ENCODE data around the gene PFKFB3.
"Not testable (repeated sequence)": the region's sequence is repeated elsewhere in the genome, so short reads cannot be mapped to it uniquely, and the experiment has no call there.

PFKFB3 gene

DNA sequence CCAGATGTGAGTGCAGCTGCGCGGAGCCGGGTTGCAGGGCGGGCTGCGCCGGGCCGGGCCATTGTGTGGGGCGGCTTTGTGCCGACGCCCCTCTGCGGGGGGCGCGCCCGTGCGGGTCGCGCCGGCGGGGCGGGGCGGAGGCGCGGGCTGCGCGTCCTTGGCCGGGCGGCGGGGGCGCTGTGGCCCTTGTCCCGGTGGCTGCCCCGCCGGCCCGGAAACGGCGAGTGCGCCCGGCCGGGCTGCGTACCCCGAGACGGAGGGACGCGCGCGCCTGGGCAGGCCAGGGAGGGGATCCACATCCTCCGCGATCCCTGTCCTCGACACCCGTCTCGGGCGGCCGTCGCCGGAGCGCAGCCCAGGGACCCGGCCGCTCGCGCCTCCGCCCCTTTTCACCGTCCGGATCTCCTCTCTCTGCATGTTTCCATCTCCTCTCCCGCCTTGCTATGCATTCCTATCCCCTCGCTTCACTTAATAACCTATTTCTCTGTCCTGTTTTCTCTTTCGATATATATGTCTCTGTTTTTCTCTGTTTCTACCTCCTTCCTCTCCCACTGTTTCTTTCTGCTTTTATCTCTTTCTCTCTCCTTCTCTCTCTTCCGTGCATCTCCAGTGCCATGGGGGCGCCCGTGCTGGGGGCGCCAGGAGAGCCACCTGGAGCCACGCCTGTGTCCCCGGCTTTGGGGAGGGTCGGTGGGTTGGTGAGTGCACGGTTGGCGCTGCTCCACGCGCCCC, 765 bp downstream of the PFKFB3 start:
- DNase-seq, result peak; percentile 65

GRCh38 chr10:6204063-6204340, 1.3 kb downstream of the PFKFB3 start:
- no peak for DNase-seq

- peak; percentile 60 for DNase-seq
Measured at GRCh38 chr10:6204341-6205191, 1.8 kb downstream of the PFKFB3 start.

DNA sequence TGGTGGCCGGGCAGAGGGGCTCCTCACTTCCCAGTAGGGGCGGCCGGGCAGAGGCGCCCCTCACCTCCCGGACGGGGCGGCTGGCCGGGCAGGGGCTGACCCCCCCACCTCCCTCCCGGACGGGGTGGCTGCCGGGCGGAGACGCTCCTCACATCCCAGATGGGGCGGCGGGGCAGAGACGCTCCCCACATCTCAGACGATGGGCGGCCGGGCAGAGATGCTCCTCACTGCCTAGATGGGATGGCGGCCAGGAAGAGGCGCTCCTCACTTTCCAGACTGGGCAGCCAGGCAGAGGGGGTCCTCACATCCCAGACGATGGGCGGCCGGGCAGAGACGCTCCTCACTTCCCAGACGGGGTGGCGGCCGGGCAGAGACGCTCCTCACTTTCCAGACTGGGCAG, 3.8 kb downstream of the PFKFB3 start:
- not testable (repeated sequence) for DNase-seq

DNA sequence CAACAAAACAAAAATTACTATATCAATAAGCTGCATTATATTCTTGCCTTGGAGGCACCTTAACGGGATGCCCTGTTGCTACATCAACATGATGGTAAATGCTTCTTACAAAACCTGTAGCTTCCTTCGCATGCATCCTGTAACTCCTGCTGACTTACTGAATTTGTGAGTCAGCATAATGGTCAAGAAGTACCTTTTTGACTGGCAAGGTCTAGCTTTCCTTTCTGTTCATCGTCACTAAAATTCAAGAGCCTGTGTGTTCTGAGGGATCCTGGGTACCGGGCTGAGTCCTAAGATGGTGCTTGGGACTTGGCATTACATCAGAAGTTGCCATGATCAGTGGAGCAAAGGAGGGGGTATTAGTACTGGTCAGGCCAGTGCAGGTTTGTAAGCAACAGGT, 4.9 kb downstream of the PFKFB3 start:
- no peak for DNase-seq

GRCh38 chr10:6208799-6209235, 6.1 kb downstream of the PFKFB3 start:
- DNase-seq, result no peak

DNA sequence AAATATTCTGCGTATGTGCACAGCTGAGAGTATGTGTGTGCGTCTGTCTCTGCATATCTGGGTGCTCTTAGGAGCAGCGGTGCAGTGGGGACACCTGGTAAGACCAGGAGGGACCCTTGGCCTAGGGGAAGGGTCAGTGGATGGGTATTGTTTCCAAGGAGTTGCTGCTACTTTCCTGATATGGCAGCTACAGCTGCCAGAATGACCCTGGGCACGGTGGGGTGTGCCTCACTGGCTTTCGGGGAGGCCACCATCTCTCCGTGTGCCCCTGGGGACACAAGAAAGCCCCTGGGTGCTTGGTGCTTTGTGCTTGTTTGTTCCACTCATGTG, 8.6 kb downstream of the PFKFB3 start:
- DNase-seq, result no peak

DNA sequence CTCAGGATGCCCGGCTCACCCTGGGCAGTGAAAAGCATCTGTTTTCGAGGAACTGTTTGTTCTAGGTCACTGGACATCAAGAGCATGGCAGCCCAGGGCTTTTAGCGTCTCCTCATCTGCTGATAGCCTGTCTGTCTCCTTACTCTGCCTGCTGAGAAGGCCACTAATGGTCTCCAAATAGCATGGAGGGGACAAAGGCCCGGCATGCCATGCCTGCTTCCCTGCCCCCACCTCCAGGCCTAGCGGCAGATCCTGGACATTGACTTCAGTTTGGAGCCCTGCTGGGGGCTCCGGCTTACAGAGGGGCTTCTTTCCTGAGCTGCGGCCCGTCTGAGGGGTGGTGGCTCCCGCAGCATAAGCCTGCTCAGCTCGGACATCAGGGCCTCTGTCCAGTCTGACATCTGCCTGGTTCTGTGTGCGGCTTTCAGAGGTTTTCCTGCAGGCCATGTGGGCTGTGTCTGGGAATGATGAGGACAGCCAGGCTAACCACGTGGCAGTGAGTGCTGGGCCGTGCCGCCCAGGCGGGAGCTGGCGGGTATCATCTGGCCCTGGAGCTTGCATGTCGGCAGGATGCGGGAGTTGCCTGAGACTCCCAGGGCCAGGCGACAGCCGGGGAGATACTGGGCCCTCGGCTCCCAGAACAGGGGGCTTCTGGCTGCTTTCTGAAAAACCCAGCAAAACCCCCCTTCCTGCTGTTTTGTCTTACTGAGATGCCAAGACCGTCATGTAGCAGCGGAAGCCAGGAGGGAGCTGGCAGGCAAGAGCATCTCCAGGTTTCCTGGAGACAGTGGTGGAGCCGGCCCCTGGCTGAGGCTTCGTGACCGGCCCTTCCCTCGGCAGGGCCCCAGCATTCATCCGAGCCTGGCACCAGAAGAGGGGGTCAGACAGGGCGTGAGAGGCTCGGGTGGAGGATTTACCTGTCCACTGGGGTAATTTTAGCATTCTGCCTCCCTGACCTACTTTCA, 9.2 kb downstream of the PFKFB3 start:
- peak; percentile 86 for DNase-seq

GRCh38 chr10:6212806-6213205, 10.1 kb downstream of the PFKFB3 start:
- peak; percentile 18 for DNase-seq

GRCh38 chr10:6213257-6213905, 10.6 kb downstream of the PFKFB3 start:
- DNase-seq, result no peak

GRCh38 chr10:6213908-6214307, 11.2 kb downstream of the PFKFB3 start:
- no peak for DNase-seq

DNA sequence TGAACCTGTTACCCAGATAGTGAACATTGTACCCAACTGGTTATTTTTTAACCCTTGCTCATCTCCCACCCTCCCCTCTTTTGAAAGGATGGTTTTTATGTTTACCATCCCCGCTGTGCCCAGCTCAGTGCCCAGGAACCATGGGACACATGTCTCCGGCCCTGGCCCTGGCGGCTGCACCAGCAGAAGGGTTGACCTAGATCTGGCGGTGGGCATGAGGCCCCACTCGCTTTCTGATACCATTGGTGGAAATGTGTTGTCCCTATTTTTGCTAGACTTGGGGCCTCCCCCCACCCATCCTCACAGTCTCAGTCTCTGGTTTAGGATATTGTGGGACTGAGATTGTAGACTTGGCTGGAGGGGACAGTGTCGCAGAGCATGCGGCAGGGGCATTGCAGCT, 11.9 kb downstream of the PFKFB3 start:
- no peak for DNase-seq

- no peak for DNase-seq
Measured at GRCh38 chr10:6215241-6215640, 12.5 kb downstream of the PFKFB3 start.

DNA sequence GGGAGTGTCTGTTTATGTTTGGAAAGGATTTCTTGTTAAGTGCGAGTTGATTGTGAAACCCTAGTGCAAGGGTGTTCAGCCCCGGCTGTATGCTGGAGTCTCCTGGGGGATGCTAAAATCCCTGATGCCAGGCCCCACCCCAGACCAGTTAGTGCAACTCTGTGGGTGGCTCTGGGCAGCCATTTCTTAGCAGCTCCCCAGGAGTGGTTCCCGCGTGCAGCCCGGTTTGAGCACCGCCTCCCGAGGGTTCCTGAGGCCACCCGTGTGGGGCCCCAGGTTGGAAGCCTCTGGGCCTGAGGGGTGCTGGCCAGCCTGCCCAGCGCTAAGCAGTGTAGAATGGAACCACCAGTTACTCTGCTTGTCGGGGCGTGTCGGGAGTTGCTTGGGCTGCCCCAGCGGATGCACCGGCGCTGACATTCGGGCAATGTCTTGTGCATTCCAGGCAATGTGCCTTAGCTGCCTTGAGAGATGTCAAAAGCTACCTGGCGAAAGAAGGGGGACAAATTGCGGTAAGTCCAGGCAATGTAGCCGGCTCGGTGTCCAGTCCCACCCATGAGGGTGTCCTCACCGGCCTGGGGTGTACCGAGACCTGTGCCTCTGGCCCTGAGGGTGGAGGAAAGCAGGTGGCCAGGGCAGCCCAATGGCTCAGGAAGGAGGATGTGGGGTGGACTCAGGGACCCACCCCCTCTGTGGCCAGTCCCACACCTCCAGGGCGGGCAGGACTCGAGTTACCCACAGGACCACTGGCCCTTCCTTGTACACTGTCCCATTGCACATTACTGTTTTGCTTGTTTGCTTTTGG, 13.2 kb downstream of the PFKFB3 start:
- DNase-seq, result no peak

GRCh38 chr10:6216916-6217315, 14.2 kb downstream of the PFKFB3 start:
- DNase-seq, result no peak

GRCh38 chr10:6217611-6218010, 14.9 kb downstream of the PFKFB3 start:
- DNase-seq, result no peak

- no peak for DNase-seq
Measured at GRCh38 chr10:6218692-6219493, 16.2 kb downstream of the PFKFB3 start.

DNA sequence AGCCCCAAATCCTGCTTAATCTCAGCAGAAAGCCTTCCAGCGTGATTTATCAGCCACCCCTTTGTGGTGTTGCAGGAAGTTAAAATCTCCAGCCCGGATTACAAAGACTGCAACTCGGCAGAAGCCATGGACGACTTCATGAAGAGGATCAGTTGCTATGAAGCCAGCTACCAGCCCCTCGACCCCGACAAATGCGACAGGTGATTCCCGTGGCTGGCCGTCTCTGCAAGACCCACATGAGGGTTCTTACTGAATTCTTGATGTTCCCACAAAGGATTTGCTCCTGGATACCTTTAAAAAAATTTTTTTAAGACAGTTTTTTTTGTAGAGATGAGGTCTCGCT, 16.7 kb downstream of the PFKFB3 start:
- DNase-seq, result no peak

GRCh38 chr10:6220418-6221191, 17.9 kb downstream of the PFKFB3 start:
- no peak for DNase-seq

DNA sequence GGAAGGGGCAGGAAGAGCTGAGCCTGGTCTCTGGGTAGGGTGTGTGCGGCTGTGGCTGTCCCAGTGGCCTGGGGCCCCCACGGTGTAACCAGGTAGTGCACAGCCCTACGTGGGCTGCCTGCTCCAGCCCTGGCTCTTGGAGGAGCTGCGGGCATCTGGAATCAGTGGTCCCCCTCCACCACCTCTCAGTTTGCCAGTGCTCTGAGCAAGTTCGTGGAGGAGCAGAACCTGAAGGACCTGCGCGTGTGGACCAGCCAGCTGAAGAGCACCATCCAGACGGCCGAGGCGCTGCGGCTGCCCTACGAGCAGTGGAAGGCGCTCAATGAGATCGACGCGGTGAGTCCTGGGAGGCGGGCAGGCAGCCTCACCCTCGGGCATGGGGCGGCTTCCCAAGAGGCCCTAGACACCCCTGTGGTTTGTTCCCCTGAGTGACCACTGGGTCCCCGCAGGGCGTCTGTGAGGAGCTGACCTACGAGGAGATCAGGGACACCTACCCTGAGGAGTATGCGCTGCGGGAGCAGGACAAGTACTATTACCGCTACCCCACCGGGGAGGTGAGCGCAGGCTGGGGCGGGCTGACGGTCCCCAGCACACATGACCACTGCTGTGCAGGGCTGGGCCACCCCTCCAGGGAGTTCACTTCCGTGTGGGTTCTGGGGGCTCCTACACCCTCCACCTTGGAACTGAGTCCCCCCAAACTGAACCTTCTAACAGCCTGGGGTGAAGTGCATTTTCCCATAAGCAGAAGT, 18.6 kb downstream of the PFKFB3 start:
- DNase-seq, result no peak

Data from midbrain (tissue), 1 donor.